Spleen (tissue), 11 donors: ENCODE measurements around the gene CYP24A1. TPM values are rescaled to one million over a fixed set of nuclear protein-coding genes. Genes with fewer than 3 reads are reported as not detected.

ENCODE experiments used
- DNase-seq: peaks from one replicate; pipeline ENCODE4 v3.0.0-alpha.2; 2020
- H3K27ac ChIP-seq, 8 donors: fragments of 200-600 bp; sonication (generic) in 7 of 8; 1 replicate in 4 of 8; 2 replicates in 4 of 8; pipeline versions ENCODE4 v1.5.0 to v1.8.0; 2016 to 2021; ENCODE audit warnings: inconsistent platforms in 4 of 8, mild to moderate bottlenecking in 4 of 8, moderate library complexity in 1 of 8
- H3K27me3 ChIP-seq, 7 donors: fragments of 200-600 bp; sonication (generic) in 6 of 7; replicated peaks in 1 of 7; 1 replicate in 4 of 7; 2 replicates in 3 of 7; pipeline versions ENCODE4 v1.5.0 to v1.8.0; 2016 to 2021; ENCODE audit warnings: inconsistent platforms in 3 of 7, mild to moderate bottlenecking in 1 of 7
- H3K36me3 ChIP-seq, 6 donors: fragments of 200-600 bp; sonication (generic) in 5 of 6; 1 replicate in 4 of 6; 2 replicates in 2 of 6; pipeline versions ENCODE4 v1.5.0 to v1.8.0; 2016 to 2021; ENCODE audit warnings: inconsistent platforms in 2 of 6
- H3K4me1 ChIP-seq, 6 donors: fragments of 200-600 bp; sonication (generic) in 5 of 6; 1 replicate in 3 of 6; 2 replicates in 3 of 6; pipeline versions ENCODE4 v1.5.0 to v1.8.0; 2016 to 2021; ENCODE audit warnings: inconsistent platforms in 3 of 6
- H3K4me3 ChIP-seq, 8 donors: fragments of 200-600 bp; sonication (generic) in 7 of 8; 1 replicate in 4 of 8; 2 replicates in 4 of 8; pipeline versions ENCODE4 v1.5.0 to v1.8.0; 2016 to 2021; ENCODE audit warnings: inconsistent platforms in 4 of 8, mild to moderate bottlenecking in 4 of 8, moderate library complexity in 2 of 8
- H3K9me3 ChIP-seq, 8 donors: fragments of 200-600 bp; sonication (generic) in 7 of 8; 1 replicate in 4 of 8; 2 replicates in 4 of 8; pipeline versions ENCODE4 v1.5.0 to v1.8.0; 2016 to 2021; ENCODE audit warnings: inconsistent platforms in 4 of 8
- POLR2A ChIP-seq, 3 donors: fragments of 450-650 bp; IDR thresholded peaks; one replicate each; pipeline ENCODE4 v1.5.1; 2017; ENCODE audit warnings: antibody characterized with exemption in 3 of 3, mild to moderate bottlenecking in 1 of 3
- POLR2AphosphoS5 ChIP-seq, 3 donors: sonication (generic); formaldehyde crosslinking; IDR thresholded peaks; one replicate each; pipeline ENCODE4 v1.5.1; 2017; ENCODE audit warnings: antibody characterized with exemption in 3 of 3
- WGBS, 5 donors: extraction: QIAGEN DNeasy Blood & Tissue Kit in 3 of 5; methylation state at CpG; one replicate each; pipeline versions ENCODE4 v1.1.5 to v1.1.7; 2013 to 2018; 5-methylcytosine and 5-hydroxymethylcytosine counted together
- intact Hi-C: fragments of 100-400 bp; cut with DNase I; formaldehyde crosslinking; loops from one replicate; pipeline ENCODE4 v1.15.0; 2023; ENCODE audit warnings: low total_unique reads
- polyA plus RNA-seq, 3 donors: library from polyadenylated mRNA; stranded (reverse); fragments of 200-250 nt; gene quantifications; one replicate each; pipeline ENCODE4 v1.2.1, GENCODE V29; 2013
- total RNA-seq, 7 donors: library from RNA; depleted of rRNA in 3 of 7; stranded (reverse); fragments of >200 nt in 3 of 7; fragmentation: NEBNext Ultra II Directional in 4 of 7; extraction: Animal tissue kit (Norgen Biotek cat#: 25700) in 4 of 7; gene quantifications; one replicate each; pipeline versions ENCODE4 v1.1.0 to v1.2.1, GENCODE V29; 2016 to 2021
- TF ChIP-seq, protein P1 (sequence below), 11 experiments: fragments of 200-600 bp in 7 of 11; fragments of 450-650 bp in 4 of 11; sonication (generic) in 4 of 11; IDR thresholded peaks in 8 of 11; conservative IDR thresholded peaks in 3 of 11; 1 replicate in 7 of 11; 2 replicates in 4 of 11; pipeline versions ENCODE4 v1.4.0 to v1.8.0; 2016 to 2021; ENCODE audit warnings: antibody characterized with exemption in 11 of 11, inconsistent platforms in 4 of 11, mild to moderate bottlenecking in 1 of 11
- donor health status: healthy with polysubstance abuse.
- donor health status: DM: no; HTN: no; CAD: no; lungs with moderate emphysema.
- donor health status: DM: no; HTN: no; CAD: no.
- donor health status: Bipolar disorder and iron deficiency.
- donor health status: healthy.
- donor health status: DM: no; HTN: no; CAD: no.
- donor health status: DM: yes; HTN: yes; CAD: no.

The CYP24A1 gene
- total and polyA plus RNA-seq, 10 donors = not detected

GRCh38 chr20:54155736-54156317, 18.0 kb downstream of the CYP24A1 start:
- Histone ChIP-seq H3K9me3 (no peaks in the 10 kb centered on the region), H3K4me1 (no peaks in the 10 kb centered on the region), H3K4me3 (no peak overlapping the region), H3K36me3 (no peaks in the 10 kb centered on the region), H3K27me3 (peaks cover 0 to 28% (median 0%) of the 10 kb centered on the region in 7 donors), H3K27ac (no peak overlapping the region)
- TF ChIP-seq POLR2A (IDR thresholded peaks at IDR 0.05) (no peak), POLR2AphosphoS5 (IDR thresholded peaks at IDR 0.05) (no peak)
- TF ChIP-seq, protein P1, sequence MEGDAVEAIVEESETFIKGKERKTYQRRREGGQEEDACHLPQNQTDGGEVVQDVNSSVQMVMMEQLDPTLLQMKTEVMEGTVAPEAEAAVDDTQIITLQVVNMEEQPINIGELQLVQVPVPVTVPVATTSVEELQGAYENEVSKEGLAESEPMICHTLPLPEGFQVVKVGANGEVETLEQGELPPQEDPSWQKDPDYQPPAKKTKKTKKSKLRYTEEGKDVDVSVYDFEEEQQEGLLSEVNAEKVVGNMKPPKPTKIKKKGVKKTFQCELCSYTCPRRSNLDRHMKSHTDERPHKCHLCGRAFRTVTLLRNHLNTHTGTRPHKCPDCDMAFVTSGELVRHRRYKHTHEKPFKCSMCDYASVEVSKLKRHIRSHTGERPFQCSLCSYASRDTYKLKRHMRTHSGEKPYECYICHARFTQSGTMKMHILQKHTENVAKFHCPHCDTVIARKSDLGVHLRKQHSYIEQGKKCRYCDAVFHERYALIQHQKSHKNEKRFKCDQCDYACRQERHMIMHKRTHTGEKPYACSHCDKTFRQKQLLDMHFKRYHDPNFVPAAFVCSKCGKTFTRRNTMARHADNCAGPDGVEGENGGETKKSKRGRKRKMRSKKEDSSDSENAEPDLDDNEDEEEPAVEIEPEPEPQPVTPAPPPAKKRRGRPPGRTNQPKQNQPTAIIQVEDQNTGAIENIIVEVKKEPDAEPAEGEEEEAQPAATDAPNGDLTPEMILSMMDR (IDR thresholded peaks at IDR 0.05 in 8 of 11, conservative IDR thresholded peaks at IDR 0.05 in 3 of 11) = no peak
- intact Hi-C loops = no loop called here
- WGBS, 5 donors = 85 to 93% (median 89%) methylated on average over 3 of the region's 3 CpGs
- no peak for DNase-seq

DNA sequence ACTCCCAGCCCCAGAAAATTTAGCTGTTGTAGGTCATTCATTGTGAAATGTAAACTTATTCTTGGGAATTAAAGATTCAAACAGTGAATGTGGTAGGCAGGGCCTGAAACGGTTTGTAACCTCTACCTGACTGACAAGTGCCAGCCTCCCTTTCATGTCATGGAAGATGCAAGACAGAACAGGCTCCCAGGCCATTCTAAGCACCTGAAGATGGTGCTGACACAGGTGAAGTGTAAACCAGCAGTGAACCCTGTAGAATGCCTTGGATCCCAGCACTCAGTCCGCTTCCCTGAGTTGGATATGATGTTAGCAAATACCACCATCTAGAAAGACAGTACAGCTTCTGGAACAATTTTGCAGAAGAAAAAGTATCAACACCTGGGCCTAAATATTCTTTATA, 19.3 kb downstream of the CYP24A1 start:
- DNase-seq = no peak
- intact Hi-C loops = no loop called here
- Histone ChIP-seq H3K9me3 (no peaks in the 10 kb centered on the region), H3K27ac (no peak overlapping the region), H3K36me3 (no peaks in the 10 kb centered on the region), H3K27me3 (peaks cover 0 to 25% (median 0%) of the 10 kb centered on the region in 7 donors), H3K4me1 (no peaks in the 10 kb centered on the region), H3K4me3 (no peak overlapping the region)
- WGBS, 5 donors = 53 to 83% (median 73%) methylated on average over 2 of the region's 2 CpGs
- TF ChIP-seq, protein P1 (IDR thresholded peaks at IDR 0.05 in 8 of 11, conservative IDR thresholded peaks at IDR 0.05 in 3 of 11) = no peak
- TF ChIP-seq POLR2A (IDR thresholded peaks at IDR 0.05) (no peak), POLR2AphosphoS5 (IDR thresholded peaks at IDR 0.05) (no peak)

DNA sequence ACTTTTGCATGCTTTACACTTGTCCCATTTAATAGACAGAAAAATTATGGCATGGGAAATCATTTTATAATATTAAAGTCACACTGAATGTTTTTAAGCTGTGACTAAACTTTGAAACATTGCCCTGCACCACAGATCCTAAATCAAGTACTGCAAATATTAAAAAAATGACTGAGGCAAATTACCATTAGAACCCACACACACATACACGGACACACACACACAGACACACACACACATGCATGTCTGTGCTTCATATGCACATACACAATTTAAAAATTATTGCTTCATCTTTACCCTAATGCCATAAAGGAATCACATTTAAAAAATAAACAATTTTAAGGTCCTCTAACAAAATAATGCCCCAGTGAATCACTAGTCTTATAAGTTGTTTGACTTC, 19.9 kb downstream of the CYP24A1 start:
- H3K27me3 ChIP-seq = peaks cover 0 to 23% (median 0%) of the 10 kb centered on the region in 7 donors
- no peak overlapping the region for H3K4me3 ChIP-seq
- 65 to 94% (median 85%) methylated on average over 1 of the region's 1 CpG for WGBS, 5 donors
- H3K27ac ChIP-seq = no peak overlapping the region
- H3K4me1 ChIP-seq = no peaks in the 10 kb centered on the region
- H3K36me3 ChIP-seq = no peaks in the 10 kb centered on the region
- H3K9me3 ChIP-seq = no peaks in the 10 kb centered on the region
- TF ChIP-seq, protein P1 (IDR thresholded peaks at IDR 0.05 in 8 of 11, conservative IDR thresholded peaks at IDR 0.05 in 3 of 11) = no peak
- TF ChIP-seq POLR2AphosphoS5 (IDR thresholded peaks at IDR 0.05) (no peak), POLR2A (IDR thresholded peaks at IDR 0.05) (no peak)
- DNase-seq = no peak
- intact Hi-C loops = no loop called here

DNA sequence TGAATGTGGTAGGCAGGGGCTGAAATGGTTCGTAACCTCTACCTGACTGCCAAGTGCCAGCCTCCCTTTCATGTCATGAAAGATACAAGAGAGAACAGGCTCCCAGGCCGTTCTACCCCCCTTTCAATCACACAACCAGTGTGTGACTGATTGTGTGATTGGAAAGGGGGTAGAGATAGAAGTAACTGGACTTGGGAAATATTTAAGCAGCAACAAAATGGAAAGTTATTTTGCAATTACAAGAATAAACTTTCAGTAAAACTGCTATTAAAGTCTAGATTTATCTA, 20.8 kb downstream of the CYP24A1 start:
- H3K36me3 ChIP-seq = no peaks in the 10 kb centered on the region
- no peaks in the 10 kb centered on the region for H3K9me3 ChIP-seq
- no peak for TF ChIP-seq POLR2A (IDR thresholded peaks at IDR 0.05)
- TF ChIP-seq, protein P1 (IDR thresholded peaks at IDR 0.05 in 8 of 11, conservative IDR thresholded peaks at IDR 0.05 in 3 of 11) = no peak
- no peak for TF ChIP-seq POLR2AphosphoS5 (IDR thresholded peaks at IDR 0.05)
- H3K4me3 ChIP-seq = no peak overlapping the region
- H3K27me3 ChIP-seq = peaks cover 0 to 23% (median 0%) of the 10 kb centered on the region in 7 donors
- 80 to 87% (median 81%) methylated on average over 2 of the region's 2 CpGs for WGBS, 5 donors
- intact Hi-C loops = no loop called here
- no peak overlapping the region for H3K27ac ChIP-seq
- DNase-seq = no peak
- no peaks in the 10 kb centered on the region for H3K4me1 ChIP-seq
